Ectodermal cell (in vitro differentiated cells): ENCODE results near the gene KDM2A.
A peak's percentile ranks its signal among the peaks of the same experiment; 100 is the strongest.
"Not testable (repeated sequence)": the region's sequence is repeated elsewhere in the genome, so short reads cannot be mapped to it uniquely, and the experiment has no call there.

Experiments used
- H3K27ac ChIP-seq: 2 replicates; pipeline ENCODE4 v1.7.0; 2013; ENCODE audit warnings: mild to moderate bottlenecking, low read depth, low read length; ENCODE audit not compliant: insufficient read depth, poor library complexity, severe bottlenecking
- H3K27me3 ChIP-seq: 2 replicates; pipeline ENCODE4 v1.7.0; 2013; ENCODE audit warnings: mild to moderate bottlenecking, low read length; ENCODE audit not compliant: insufficient read depth, control insufficient read depth, poor library complexity, severe bottlenecking
- H3K36me3 ChIP-seq: one replicate; pipeline ENCODE4 v1.7.0; 2013; ENCODE audit warnings: low read length; ENCODE audit not compliant: control insufficient read depth, insufficient read depth
- H3K4me1 ChIP-seq: one replicate; pipeline ENCODE4 v1.7.0; 2013; ENCODE audit warnings: low read length; ENCODE audit not compliant: control insufficient read depth, insufficient read depth
- H3K4me3 ChIP-seq: 2 replicates; pipeline ENCODE4 v1.7.0; 2013; ENCODE audit warnings: low read depth, low read length, control low read depth; ENCODE audit not compliant: insufficient read depth
- H3K9me3 ChIP-seq: 2 replicates; pipeline ENCODE4 v1.7.0; 2013; ENCODE audit warnings: mild to moderate bottlenecking, low read length, moderate library complexity; ENCODE audit not compliant: control insufficient read depth
- WGBS, 2 experiments: methylation state at CpG; one replicate each; pipeline ENCODE4 v1.1.7; 2013; ENCODE audit warnings: missing lambda C conversion rate in 2 of 2; 5-methylcytosine and 5-hydroxymethylcytosine counted together

The KDM2A gene

GRCh38 chr11:67117176-67117575 lies 1.9 kb upstream of the KDM2A start:
- Histone ChIP-seq H3K4me1 (no peaks in the 10 kb centered on the region), H3K4me3 (peak overlapping the region; percentile 28), H3K27me3 (peaks cover 8% of the 10 kb centered on the region), H3K9me3 (no peaks in the 10 kb centered on the region), H3K27ac (no peak overlapping the region), H3K36me3 (no peaks in the 10 kb centered on the region)
- WGBS, 2 experiments = 83 to 86% methylated on average over 4 to 7 of the region's 7 CpGs

- Histone ChIP-seq H3K4me1 (no peaks in the 10 kb centered on the region), H3K27me3 (peaks cover 8% of the 10 kb centered on the region), H3K9me3 (no peaks in the 10 kb centered on the region), H3K36me3 (no peaks in the 10 kb centered on the region), H3K4me3 (peak overlapping the region; percentile 56), H3K27ac (no peak overlapping the region)
- WGBS, 2 experiments = 5 to 6% methylated on average over 65 of the region's 65 CpGs
Measured at GRCh38 chr11:67117672-67118180, 1.3 kb upstream of the KDM2A start.

- peak overlapping the region; percentile 91 for H3K27ac ChIP-seq
- H3K27me3 ChIP-seq = peaks cover 8% of the 10 kb centered on the region
- no peaks in the 10 kb centered on the region for H3K9me3 ChIP-seq
- H3K4me3 ChIP-seq = peak overlapping the region; percentile 56
- no peaks in the 10 kb centered on the region for H3K36me3 ChIP-seq
- H3K4me1 ChIP-seq = no peaks in the 10 kb centered on the region
- WGBS, 2 experiments = 1% methylated on average over 59 of the region's 59 CpGs
Measured at GRCh38 chr11:67118181-67118766, 789 bp upstream of the KDM2A start.

- Histone ChIP-seq H3K4me1 (no peaks in the 10 kb centered on the region), H3K27ac (peak overlapping the region; percentile 86), H3K27me3 (peaks cover 8% of the 10 kb centered on the region), H3K36me3 (peaks cover 4% of the 10 kb centered on the region), H3K9me3 (no peaks in the 10 kb centered on the region), H3K4me3 (peak overlapping the region; percentile 84)
- 0 to 1% methylated on average over 61 of the region's 61 CpGs for WGBS, 2 experiments
Measured at GRCh38 chr11:67119585-67120391, 725 bp downstream of the KDM2A start.

- Histone ChIP-seq H3K27ac (no peak overlapping the region), H3K9me3 (no peaks in the 10 kb centered on the region), H3K4me3 (peak overlapping the region; percentile 84), H3K27me3 (peaks cover 8% of the 10 kb centered on the region), H3K4me1 (no peaks in the 10 kb centered on the region), H3K36me3 (peaks cover 4% of the 10 kb centered on the region)
- 0 to 2% methylated on average over 12 of the region's 12 CpGs for WGBS, 2 experiments
Measured at GRCh38 chr11:67120456-67120855, 1.4 kb downstream of the KDM2A start.

- no peaks in the 10 kb centered on the region for H3K4me1 ChIP-seq
- H3K27ac ChIP-seq = no peak overlapping the region
- H3K4me3 ChIP-seq = peak overlapping the region; percentile 84
- H3K27me3 ChIP-seq = peaks cover 8% of the 10 kb centered on the region
- peaks cover 4% of the 10 kb centered on the region for H3K36me3 ChIP-seq
- no peaks in the 10 kb centered on the region for H3K9me3 ChIP-seq
- 30 to 45% methylated on average over 6 to 8 of the region's 9 CpGs for WGBS, 2 experiments
Measured at GRCh38 chr11:67120881-67121710, 2.0 kb downstream of the KDM2A start.

GRCh38 chr11:67123801-67124200 lies 4.7 kb downstream of the KDM2A start:
- not testable (repeated sequence) for H3K27ac ChIP-seq
- WGBS, 2 experiments = 91 to 95% methylated on average over 5 of the region's 5 CpGs

GRCh38 chr11:67126243-67126642 lies 7.2 kb downstream of the KDM2A start:
- H3K27ac ChIP-seq, H3K27me3 ChIP-seq, H3K9me3 ChIP-seq, H3K4me1 ChIP-seq, H3K4me3 ChIP-seq: not testable (repeated sequence)
- peaks cover 17% of the 10 kb centered on the region for H3K36me3 ChIP-seq
- 91 to 93% methylated on average over 8 of the region's 8 CpGs for WGBS, 2 experiments

More at GRCh38 chr11:67123801-67124200, 4.7 kb downstream of the KDM2A start:
- H3K9me3 ChIP-seq, H3K36me3 ChIP-seq, H3K4me1 ChIP-seq, H3K27me3 ChIP-seq, H3K4me3 ChIP-seq: not testable (repeated sequence)

- Histone ChIP-seq H3K27me3 (no peaks in the 10 kb centered on the region), H3K9me3 (no peaks in the 10 kb centered on the region), H3K36me3 (peaks cover 21% of the 10 kb centered on the region), H3K4me3 (no peak overlapping the region), H3K27ac (no peak overlapping the region), H3K4me1 (no peaks in the 10 kb centered on the region)
- 92 to 94% methylated on average over 4 of the region's 4 CpGs for WGBS, 2 experiments
Measured at GRCh38 chr11:67126986-67127385, 7.9 kb downstream of the KDM2A start.

- 91 to 94% methylated on average over 10 of the region's 10 CpGs for WGBS, 2 experiments
- H3K4me1 ChIP-seq, H3K27ac ChIP-seq, H3K4me3 ChIP-seq, H3K9me3 ChIP-seq, H3K27me3 ChIP-seq: not testable (repeated sequence)
- peaks cover 31% of the 10 kb centered on the region for H3K36me3 ChIP-seq
Measured at GRCh38 chr11:67130861-67131260, 11.8 kb downstream of the KDM2A start.
